ENCODE results near the gene ABAT. TPM values are rescaled to one million over a fixed set of nuclear protein-coding genes. Genes with fewer than 3 reads are reported as not detected.

ABAT gene
- total RNA-seq = 10 to 100 TPM in 1 of 2 donors, 1 to 10 TPM in 1; 9.2 to 24.2 TPM
- long read RNA-seq, full-length matches to known transcripts = 2 of 15 reads
- long read RNA-seq, partial matches to known transcripts = 1 of 15 reads
- long read RNA-seq, other reads (novel, unspliced or antisense) = 12 of 15 reads

DNA sequence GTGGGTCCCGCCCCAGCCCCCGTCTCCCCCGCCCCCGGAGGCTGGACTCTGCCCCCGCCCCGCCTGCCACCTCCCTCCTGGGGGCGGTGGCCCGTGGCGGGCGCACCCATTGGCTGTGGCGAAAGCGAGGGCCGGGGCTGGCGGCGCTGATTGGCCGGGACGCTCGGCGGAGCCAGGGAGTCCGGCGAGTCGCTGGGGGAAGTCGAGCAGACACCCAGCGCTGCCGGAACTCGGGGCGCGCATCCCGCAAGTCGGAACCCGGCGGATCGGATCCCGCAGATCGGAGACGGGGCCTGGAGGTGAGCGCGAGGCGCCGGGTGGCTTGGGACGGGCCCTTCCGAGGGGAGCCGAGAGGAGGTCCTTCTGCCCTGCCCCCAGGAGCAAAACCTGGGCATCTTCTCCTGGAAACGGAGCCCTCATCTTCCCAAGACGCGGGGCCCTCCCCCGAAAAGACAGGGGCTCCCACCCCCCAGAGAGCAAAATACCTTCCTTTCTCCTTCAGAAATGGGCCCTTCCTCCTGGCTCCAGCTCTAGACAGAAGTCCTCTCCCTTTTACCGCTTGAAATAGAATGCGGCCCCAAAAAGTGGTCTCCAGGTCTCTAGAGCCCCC is at the start of gene ABAT:
Gene ABAT (plus strand): TSS at position 205 of the 610 bp plus-strand sequence. CDS start 61,123 bp downstream, outside the sequence.
- DNase-seq (peak; percentile 90 to 92), ATAC-seq (peak; percentile 99)
- intact Hi-C loops (cut with DNase I, micrococcal nuclease) = loop anchor here in 1 of 2 donors (10.0 kb wide), 1 partner anchor 120 kb away; the partner anchor contains the start of genes PMM2 and TMEM186

DNA sequence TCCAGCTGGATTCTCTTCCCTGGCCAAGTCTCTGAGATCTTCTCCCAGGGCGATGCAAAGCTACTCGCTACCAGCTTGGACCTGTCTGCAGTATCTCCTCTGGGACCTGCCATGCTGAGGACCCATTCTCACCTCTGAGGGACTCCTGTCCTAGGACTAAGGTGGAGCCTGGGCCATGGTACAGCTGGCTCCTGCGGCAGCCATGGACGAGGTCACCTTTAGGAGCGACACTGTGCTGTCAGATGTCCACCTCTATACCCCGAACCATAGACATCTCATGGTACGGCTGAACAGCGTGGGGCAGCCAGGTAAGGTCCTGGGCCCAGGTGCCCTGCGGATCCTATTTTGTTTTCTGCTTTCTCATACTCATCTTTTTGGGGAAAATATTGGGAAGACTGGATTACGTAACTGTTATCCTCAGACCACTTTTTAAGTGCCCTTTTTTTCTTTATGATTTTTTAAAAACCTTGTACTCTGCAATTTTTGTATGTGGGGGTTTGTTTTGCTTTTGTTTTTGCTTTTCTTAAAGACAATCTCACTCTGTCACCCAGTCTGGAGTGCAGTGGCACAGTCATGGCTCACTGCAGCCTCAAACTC is 48.8 kb upstream of the ABAT start:
- intact Hi-C loops (cut with DNase I, micrococcal nuclease) = no loop called here
- DNase-seq (no peak), ATAC-seq (no peak)

DNA sequence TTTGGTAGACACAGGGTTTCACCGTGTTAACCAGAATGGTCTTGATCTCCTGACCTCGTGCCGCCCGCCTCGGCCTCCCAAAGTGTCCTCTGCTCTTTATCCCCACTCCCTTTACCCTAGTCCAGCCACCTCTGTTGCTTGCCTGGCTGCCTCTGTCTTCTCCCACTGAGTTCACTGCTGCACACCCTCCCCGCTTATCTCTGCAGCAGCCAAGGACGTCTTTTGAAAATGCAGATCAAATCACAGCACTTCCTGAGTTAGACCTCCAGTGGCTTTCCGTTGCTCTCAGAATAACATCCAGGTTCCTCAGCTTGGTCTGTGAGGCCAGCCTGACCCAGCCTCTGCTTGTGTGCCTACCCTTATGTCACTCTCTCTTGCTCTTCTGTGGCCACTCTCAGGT is 47.5 kb upstream of the ABAT start:
- ATAC-seq (no peak), DNase-seq (no peak)
- intact Hi-C loops (cut with DNase I, micrococcal nuclease) = no loop called here

DNA sequence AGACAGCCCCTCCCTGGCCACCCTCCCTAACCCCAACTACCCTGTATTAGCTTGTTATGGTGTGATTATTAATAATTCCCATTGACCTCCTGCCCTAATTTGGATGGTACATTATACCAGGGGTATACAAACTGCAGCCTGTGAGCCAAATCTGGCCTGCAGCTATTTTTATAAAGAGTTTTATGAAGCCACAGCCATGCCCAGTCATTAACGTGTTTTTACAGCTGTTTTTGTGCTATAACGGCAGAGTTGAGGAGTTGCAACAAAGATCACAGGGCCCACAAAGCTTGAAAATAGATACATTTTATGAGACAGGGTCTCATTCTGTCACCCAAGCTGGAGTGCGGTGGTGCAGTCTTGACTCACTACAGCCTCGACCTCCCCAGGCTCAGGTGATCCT is 47.0 kb upstream of the ABAT start:
- DNase-seq (no peak), ATAC-seq (no peak)
- intact Hi-C loops (cut with DNase I, micrococcal nuclease) = no loop called here

DNA sequence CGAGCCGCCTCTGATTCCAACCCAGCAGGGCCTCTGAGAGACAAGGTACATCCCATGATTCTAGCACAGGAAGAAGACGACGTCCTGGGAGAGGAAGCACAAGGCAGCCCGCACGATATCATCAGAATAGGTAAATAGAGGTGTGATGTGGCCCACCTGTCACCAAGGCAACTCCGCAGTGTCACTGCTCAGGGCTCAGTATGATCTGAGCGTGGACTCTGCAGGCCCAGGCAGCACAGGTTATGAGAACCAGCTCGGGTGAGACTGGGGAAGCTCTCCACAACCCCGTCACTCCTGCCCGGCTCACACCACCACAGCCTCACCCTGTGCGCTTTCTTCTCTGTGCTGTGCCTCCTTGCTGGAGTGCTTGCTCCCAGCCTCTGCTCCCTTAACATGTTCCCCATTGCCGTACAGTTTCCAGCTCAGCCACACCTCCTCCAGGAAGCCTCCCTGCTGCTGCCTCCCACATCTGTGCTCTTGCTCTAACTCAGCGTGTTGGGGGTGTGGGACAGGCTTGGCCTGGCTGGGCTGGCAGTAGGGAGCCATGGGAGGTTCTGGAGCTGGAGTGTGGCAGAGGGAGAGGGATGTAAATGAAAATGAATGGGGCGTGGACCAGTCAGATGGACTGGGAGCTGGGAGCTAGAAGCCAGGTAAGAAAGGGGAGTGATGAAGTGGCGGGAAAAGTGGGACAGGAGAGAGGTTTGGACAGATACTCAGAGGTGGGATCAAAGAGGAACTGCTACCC is 45.3 kb upstream of the ABAT start:
- DNase-seq = no peak
- intact Hi-C loops (cut with DNase I, micrococcal nuclease) = no loop called here
- no peak for ATAC-seq

DNA sequence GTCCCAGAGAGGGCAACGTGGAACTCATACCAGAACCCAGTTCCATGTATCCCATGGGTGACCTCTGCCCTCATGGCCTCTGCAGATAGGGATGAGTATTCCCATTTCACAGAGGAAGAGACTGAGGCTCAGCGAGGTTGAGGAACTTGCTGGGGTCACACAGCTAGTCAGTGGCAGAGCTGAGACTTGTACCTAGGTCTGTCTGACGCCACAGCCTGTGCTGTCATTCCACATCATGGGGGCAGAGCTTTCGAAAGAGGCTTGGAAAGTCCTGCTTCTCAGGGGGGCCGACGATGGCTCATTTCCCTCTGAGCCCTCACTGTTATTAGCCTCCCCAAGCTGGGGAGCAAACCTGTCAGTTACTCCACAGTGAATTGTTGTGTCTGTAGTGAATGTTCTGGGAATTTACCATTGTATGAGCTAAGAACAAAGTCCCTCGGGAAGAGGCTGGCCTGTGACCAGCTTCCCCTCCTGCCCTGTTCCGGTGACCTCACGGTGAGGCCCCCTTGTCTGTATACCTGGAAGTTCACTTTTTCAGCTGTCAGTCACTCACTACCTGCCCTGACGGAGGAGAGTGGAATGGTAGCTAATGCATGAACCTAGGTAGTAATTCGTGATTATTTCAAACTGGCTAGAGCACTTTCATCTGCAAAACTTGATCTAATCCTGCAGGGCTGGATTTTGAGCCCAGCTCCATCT is 44.0 kb upstream of the ABAT start:
- intact Hi-C loops (cut with DNase I, micrococcal nuclease) = no loop called here
- DNase-seq (no peak), ATAC-seq (no peak)

DNA sequence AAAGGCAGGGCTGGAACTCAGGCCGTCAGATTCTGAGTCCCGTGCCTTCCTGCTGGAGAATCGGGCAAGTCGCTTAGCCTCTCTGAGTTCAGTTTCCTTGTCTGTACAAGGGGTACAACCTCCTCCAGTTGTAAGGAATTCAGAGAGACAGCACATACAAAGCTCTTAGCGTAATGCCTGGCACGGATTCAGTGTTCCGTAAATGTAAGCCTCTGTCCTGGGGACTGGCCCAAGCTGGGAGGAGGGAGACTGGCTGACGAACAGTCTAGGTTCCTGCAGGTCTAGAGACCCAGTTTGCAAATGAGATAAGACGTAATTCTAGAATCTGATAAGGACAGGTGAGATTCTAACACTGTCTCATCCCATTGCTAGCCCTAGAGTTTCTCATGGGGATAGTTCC is 43.0 kb upstream of the ABAT start:
- ATAC-seq (no peak), DNase-seq (no peak)
- intact Hi-C loops (cut with DNase I, micrococcal nuclease) = no loop called here

DNA sequence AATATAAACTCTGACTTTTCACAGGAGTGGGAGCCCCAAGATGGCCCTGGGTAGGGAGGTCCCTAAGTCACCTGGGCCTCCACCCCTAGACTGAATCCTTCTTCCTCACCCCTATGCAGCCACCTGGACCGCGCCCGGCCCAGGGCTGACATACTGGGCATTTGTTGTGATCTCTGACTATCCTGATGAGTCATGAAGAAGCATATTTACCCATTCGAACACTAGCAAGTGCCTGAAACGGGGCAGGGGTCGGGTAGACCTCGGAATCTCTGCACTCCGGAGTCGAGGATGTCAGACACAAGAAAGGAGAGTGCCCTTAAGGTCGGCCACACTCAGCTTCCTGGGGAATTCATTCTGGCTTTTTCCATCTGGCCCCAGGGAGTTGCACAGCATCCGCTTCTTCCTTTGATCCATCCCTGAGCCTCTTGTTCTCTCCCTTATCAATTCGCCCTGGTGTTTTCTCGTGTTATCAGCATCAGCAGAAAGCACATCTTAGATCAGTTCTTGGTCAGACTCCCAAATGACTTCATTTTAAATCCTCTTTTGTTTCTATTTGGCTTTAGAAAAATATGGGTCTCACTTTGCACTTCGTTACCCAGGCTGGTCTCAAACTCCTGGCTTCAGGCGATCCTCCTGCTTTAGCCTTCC is 42.5 kb upstream of the ABAT start:
- ATAC-seq = no peak
- intact Hi-C loops (cut with DNase I, micrococcal nuclease) = no loop called here
- no peak for DNase-seq

DNA sequence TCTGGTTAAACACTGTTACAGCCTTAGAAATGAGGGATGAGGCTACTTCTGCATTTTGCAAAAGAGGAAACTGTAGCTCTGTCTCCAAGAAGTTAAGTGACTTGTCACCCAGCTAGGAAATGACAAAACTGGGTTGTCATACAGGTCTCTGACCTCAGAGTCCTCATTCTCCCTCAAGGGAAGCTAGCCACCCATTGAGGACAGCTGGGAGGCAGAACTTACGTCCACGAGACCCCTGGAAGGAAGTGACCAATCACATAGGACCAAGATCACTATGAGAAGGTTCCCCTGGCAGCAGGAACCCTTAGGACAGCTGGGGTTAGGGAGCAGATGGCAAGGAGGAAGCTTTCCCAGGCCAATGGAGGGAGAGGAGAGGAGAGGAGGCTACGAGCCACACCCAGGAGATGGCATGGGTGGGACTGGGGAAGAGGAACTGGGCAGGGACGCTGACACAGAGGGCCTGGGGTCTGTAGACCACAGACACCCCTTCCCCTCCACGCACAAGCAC is 41.7 kb upstream of the ABAT start:
- intact Hi-C loops (cut with DNase I, micrococcal nuclease) = no loop called here
- peak in 1 of 2 donors; percentile 44 for DNase-seq

DNA sequence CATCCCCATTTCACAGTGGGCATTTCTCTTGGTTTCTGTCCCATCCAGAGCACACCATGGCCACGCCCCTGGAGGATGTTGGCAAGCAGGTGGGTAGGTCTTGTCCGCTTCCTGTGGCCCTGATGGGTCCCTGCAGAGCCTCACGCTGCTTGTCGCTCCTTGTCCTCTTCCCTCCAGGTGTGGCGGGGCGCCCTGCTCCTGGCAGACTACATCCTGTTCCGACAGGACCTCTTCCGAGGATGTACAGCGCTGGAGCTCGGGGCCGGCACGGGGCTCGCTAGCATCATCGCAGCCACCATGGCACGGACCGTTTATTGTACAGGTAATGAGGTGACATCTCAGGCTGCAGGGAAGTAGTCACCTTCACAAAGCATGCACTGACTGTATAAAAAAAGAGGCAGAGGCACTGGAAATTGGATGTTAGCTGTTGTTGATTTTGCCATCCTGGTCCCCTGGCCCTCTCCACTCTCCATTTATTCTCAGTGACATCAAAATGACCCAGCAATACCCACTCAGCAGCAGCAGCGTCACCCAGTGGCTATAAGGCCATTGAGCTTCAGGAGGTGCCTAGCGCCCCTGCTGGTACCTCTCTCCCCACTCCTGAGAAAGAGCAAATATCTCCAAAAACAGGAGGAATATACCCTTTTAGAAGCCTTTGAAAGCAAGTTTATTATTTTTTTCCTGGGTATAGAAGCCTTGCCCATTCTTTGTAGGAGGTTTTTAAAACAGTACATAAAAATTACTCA is 39.3 kb upstream of the ABAT start:
- intact Hi-C loops (cut with DNase I, micrococcal nuclease) = no loop called here

More for the DNA sequence above, 41.7 kb upstream of the ABAT start:
- peak; percentile 38 for ATAC-seq

DNA sequence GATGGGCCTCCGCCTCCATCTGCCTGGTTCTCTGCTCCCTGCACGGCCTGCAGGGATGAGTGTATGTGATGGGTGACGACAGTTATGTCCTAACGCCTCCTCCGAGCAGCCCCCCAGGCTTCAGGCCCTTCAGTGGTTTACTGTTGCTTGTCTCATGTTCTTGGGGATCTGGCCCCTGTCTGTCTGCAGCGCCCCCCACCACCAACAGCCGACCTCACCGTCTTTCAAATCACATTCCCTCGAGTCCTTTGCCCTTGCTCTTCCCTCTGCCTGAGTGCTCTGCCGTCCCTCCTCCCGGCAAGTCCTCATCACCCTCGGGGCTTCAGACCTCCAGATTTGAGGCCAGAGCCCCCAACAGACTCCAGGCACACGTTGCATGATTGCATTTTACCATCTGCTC is 34.7 kb upstream of the ABAT start:
- ATAC-seq = no peak
- intact Hi-C loops (cut with DNase I, micrococcal nuclease) = no loop called here
- DNase-seq = no peak

More for the DNA sequence above, 39.3 kb upstream of the ABAT start:
- ATAC-seq (peak; percentile 69), DNase-seq (peak in 1 of 2 donors; percentile 32)

DNA sequence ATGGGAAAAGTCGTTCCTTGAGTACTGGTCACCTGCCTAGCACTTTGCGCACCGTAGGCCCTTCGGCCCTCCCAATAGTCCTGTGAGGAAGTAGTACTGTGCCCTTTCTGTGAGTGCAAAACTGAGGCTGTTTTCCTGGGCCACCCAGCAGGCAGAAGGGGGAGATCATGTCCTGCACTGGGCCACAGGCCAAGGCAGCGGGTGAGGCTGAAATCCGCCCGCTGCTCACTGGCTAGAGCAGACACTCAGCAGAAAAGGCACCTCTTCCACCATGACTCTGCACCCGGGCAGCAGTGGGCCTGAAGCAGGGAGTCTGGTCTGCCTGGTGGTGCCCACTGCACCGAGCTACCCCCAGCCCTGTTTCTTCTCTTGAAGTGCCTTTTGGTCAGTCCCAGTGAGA is 32.7 kb upstream of the ABAT start:
- ATAC-seq (no peak), DNase-seq (no peak)
- intact Hi-C loops (cut with DNase I, micrococcal nuclease) = no loop called here

DNA sequence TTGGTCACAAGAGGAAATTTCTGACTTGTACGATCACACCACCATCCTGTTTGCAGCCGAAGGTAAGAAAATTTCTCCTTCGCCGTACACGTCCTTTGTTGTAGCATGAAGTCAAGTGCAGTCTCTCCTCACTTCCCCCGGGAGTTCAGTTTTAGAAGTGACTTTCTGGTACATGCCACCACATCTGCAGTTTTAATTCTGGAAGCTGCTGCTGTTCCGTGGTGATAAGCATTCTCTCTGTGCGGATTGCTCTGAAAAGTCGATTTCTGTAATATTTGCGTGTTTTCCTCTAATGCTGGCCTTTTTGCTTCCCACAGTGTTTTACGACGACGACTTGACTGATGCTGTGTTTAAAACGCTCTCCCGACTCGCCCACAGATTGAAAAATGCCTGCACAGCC is 32.3 kb upstream of the ABAT start:
- intact Hi-C loops (cut with DNase I, micrococcal nuclease) = no loop called here
- ATAC-seq = no peak

DNA sequence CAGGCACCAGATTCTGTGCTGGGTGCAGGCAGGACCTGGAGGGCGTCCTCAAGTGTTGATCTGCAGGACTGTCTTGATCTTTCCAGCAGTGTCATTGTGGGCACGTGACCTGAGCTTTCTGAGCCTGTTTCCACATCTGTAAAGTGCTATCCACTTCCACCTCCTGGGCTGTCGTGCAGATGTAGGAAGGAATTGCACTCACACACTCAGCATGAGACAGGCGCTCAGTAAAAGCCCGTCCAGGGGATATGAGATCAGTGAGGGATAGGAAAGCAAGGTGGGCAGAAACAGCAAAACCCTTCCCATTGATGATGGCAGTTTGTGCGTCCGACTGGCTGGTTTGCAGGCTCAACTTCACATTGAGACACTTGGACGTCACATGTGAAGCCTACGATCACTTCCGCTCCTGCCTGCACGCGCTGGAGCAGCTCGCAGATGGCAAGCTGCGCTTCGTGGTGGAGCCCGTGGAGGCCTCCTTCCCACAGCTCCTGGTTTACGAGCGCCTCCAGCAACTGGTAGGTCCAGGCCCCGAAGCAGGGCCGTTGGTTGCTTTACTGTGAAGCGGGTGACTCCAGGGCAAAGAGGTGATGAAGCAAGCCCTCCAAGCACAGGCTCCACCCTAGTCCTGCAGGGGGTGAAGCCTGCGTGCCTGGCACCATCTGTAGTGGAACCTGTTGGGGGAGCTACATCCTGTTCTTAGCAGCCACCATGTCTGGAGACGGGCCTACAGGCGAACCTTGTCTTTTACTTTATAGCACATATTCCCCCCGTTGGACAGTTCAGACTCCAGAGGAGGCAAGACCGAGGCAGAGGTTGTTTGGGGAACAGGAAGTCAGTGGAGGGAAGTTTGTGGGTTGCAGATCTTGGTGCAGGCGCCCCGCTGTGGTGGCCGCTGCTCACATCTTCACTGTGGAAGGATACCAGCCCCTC is 29.9 kb upstream of the ABAT start:
- DNase-seq = peak in 1 of 2 donors; percentile 22
- intact Hi-C loops (cut with DNase I, micrococcal nuclease) = no loop called here
- no peak for ATAC-seq

More for the DNA sequence above, 32.3 kb upstream of the ABAT start:
- DNase-seq = no peak

DNA sequence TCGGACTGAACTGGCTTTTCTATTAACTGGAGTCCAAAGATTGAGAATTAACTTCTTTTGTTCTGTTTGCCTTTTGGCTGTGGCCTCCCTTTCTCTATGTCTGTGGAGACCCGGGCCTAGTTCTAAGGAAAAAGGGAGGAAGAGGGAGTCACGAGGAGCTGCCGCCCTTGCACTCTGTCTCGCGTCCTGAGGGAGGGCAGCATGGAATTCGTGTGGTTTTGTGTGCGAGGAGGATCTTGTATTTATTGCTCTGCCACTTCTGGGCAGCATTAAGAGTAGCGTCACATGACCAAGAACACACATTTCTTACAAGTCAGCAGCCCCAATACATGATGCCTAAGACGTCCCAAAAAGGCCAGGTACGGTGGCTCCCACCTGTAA is 29.3 kb upstream of the ABAT start:
- intact Hi-C loops (cut with DNase I, micrococcal nuclease) = no loop called here
- no peak for DNase-seq
- no peak for ATAC-seq

DNA sequence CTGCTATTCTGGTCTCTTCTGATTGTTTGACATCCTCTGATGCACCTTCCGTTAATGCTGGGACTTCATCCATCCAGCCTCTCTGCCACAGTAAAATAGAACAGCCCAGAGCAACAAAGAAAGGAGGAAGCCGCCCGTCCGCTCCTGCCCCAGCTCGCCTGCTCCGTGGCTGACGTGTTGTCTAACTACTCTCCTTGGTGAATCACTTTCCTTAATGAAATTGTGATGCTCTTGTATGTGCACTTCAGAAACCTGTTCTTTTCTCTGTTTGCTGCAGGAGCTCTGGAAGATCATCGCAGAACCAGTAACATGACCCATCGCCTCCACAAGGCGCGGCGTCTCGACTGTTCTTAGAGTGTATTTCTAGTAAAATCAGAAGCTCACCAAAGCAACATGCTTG is 28.6 kb upstream of the ABAT start:
- DNase-seq = no peak
- ATAC-seq = no peak
- intact Hi-C loops (cut with DNase I, micrococcal nuclease) = no loop called here

Measured in left colon (tissue), 2 donors.